ENCODE measurements around the gene DCPS. TPM values are rescaled to one million over a fixed set of nuclear protein-coding genes. Genes with fewer than 3 reads are reported as not detected.
"Not testable (repeated sequence)": the region's sequence is repeated elsewhere in the genome, so short reads cannot be mapped to it uniquely, and the experiment has no call there.

Gene DCPS
- total RNA-seq (2021; ENCODE audit: unreplicated experiment) (34.8 TPM), Bru-seq, nascent RNA (percentile 70 among the genes with signal in this experiment), BruChase-seq, experiment 1, labeled RNA remaining after a 2-hour chase (percentile 70 among the genes with signal in this experiment), BruChase-seq, experiment 2, labeled RNA remaining after a 6-hour chase (percentile 73 among the genes with signal in this experiment)
- polyA plus RNA-seq (2012; ENCODE audit: insufficient read length) = 52.2 TPM
- long read RNA-seq, transcript DCPS-201 (6 exons, 1,479 nt) = major isoform, 15 of 28 reads
- long read RNA-seq, partial matches to known transcripts = 7 of 28 reads
- long read RNA-seq, other reads (novel, unspliced or antisense) = 5 of 28 reads

GRCh38 chr11:126303623-126304456, at the start of gene DCPS:
TSS of gene DCPS (plus strand) at chr11:126304060. CDS start at chr11:126304081, 21 bp downstream.
- TF ChIP-seq, protein P1, sequence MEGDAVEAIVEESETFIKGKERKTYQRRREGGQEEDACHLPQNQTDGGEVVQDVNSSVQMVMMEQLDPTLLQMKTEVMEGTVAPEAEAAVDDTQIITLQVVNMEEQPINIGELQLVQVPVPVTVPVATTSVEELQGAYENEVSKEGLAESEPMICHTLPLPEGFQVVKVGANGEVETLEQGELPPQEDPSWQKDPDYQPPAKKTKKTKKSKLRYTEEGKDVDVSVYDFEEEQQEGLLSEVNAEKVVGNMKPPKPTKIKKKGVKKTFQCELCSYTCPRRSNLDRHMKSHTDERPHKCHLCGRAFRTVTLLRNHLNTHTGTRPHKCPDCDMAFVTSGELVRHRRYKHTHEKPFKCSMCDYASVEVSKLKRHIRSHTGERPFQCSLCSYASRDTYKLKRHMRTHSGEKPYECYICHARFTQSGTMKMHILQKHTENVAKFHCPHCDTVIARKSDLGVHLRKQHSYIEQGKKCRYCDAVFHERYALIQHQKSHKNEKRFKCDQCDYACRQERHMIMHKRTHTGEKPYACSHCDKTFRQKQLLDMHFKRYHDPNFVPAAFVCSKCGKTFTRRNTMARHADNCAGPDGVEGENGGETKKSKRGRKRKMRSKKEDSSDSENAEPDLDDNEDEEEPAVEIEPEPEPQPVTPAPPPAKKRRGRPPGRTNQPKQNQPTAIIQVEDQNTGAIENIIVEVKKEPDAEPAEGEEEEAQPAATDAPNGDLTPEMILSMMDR (IDR thresholded peaks at IDR 0.05) = no peak
- peak; percentile 97 for TF ChIP-seq POLR2AphosphoS5 (IDR thresholded peaks at IDR 0.05; ENCODE audit: low read depth, low read length)
- TF ChIP-seq SIN3A (IDR thresholded peaks at IDR 0.05; ENCODE audit: borderline replicate concordance, insufficient read depth, low read depth, low read length) = peak; percentile 79
- TF ChIP-seq, protein P2, sequence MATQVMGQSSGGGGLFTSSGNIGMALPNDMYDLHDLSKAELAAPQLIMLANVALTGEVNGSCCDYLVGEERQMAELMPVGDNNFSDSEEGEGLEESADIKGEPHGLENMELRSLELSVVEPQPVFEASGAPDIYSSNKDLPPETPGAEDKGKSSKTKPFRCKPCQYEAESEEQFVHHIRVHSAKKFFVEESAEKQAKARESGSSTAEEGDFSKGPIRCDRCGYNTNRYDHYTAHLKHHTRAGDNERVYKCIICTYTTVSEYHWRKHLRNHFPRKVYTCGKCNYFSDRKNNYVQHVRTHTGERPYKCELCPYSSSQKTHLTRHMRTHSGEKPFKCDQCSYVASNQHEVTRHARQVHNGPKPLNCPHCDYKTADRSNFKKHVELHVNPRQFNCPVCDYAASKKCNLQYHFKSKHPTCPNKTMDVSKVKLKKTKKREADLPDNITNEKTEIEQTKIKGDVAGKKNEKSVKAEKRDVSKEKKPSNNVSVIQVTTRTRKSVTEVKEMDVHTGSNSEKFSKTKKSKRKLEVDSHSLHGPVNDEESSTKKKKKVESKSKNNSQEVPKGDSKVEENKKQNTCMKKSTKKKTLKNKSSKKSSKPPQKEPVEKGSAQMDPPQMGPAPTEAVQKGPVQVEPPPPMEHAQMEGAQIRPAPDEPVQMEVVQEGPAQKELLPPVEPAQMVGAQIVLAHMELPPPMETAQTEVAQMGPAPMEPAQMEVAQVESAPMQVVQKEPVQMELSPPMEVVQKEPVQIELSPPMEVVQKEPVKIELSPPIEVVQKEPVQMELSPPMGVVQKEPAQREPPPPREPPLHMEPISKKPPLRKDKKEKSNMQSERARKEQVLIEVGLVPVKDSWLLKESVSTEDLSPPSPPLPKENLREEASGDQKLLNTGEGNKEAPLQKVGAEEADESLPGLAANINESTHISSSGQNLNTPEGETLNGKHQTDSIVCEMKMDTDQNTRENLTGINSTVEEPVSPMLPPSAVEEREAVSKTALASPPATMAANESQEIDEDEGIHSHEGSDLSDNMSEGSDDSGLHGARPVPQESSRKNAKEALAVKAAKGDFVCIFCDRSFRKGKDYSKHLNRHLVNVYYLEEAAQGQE (IDR thresholded peaks at IDR 0.05; ENCODE audit: insufficient read depth in 1 of 2, low read depth in 2 of 2, low read length in 1 of 2) = no peak
- TF ChIP-seq TCF7L2 (IDR thresholded peaks at IDR 0.05; ENCODE audit: low read depth, low read length) = peak; percentile 91
- H3K9me3 ChIP-seq (ENCODE audit: control insufficient read depth, insufficient read depth, low read depth, low read length) = no peaks in the 10 kb centered on the region
- intact Hi-C loops (cut with micrococcal nuclease; ENCODE audit: unreplicated experiment) = no loop called here
- CTCF ChIA-PET = interaction anchor here (0.7 to 1.1 kb wide), 2 partner anchors 52 to 177 kb away, joined by 4 read pairs; partner anchors contain the start of gene ST3GAL4
- peaks cover 7% of the 10 kb centered on the region; the same call in 1 of the 2 replicates for H3K4me1 ChIP-seq (ENCODE audit: control insufficient read depth, insufficient read depth, low read length)
- H3K4me3 ChIP-seq (ENCODE audit: low read depth in 2 of 2, low read length in 2 of 2) = peak within 1 kb of the TSS; percentile 72 to 75
- ATAC-seq (peak; percentile 99), DNase-seq (ENCODE audit: low read depth, low spot score) (no peak)
- H3K27me3 ChIP-seq (ENCODE audit: control insufficient read depth, insufficient read depth, low read length) = no peaks in the 10 kb centered on the region
- BruUV-seq (replicated peaks) = no TSS peak
- peak within 1 kb of the TSS; percentile 98 for H3K27ac ChIP-seq (ENCODE audit: low read length)
- H3K36me3 ChIP-seq (ENCODE audit: control insufficient read depth, insufficient read depth, low read length) = no peaks in the 10 kb centered on the region
- in situ Hi-C loops (cut with HindIII; ENCODE audit: low pct_unique_long_range_greater_than_20kb, low sequenced_read_pairs) = no loop called here
- POLR2A ChIA-PET = no interaction called here

GRCh38 chr11:126254819-126255218, 49.0 kb upstream of the DCPS start:
- BruUV-seq (replicated peaks) = no TSS peak
- H3K4me3 ChIP-seq (ENCODE audit: low read depth in 2 of 2, low read length in 2 of 2) = no peak overlapping the region
- H3K4me1 ChIP-seq (ENCODE audit: control insufficient read depth, insufficient read depth, low read length) = no peaks in the 10 kb centered on the region
- H3K9me3 ChIP-seq (ENCODE audit: control insufficient read depth, insufficient read depth, low read depth, low read length) = no peaks in the 10 kb centered on the region
- no peak overlapping the region for H3K27ac ChIP-seq (ENCODE audit: low read length)
- in situ Hi-C loops (cut with HindIII; ENCODE audit: low pct_unique_long_range_greater_than_20kb, low sequenced_read_pairs) = no loop called here
- ATAC-seq (no peak), DNase-seq (ENCODE audit: low read depth, low spot score) (no peak)
- TF ChIP-seq, protein P1 (IDR thresholded peaks at IDR 0.05) = no peak
- TF ChIP-seq TCF7L2 (IDR thresholded peaks at IDR 0.05; ENCODE audit: low read depth, low read length) (no peak), SIN3A (IDR thresholded peaks at IDR 0.05; ENCODE audit: borderline replicate concordance, insufficient read depth, low read depth, low read length) (no peak), POLR2AphosphoS5 (IDR thresholded peaks at IDR 0.05; ENCODE audit: low read depth, low read length) (no peak)
- TF ChIP-seq, protein P2 (IDR thresholded peaks at IDR 0.05; ENCODE audit: insufficient read depth in 1 of 2, low read depth in 2 of 2, low read length in 1 of 2) = no peak
- H3K36me3 ChIP-seq (ENCODE audit: control insufficient read depth, insufficient read depth, low read length) = peaks cover 3% of the 10 kb centered on the region
- intact Hi-C loops (cut with micrococcal nuclease; ENCODE audit: unreplicated experiment) = no loop called here
- ChIA-PET POLR2A (interaction anchor here (0.6 kb wide), 1 partner anchor 197 kb away, joined by 3 read pairs; no protein-coding TSS in a partner anchor), CTCF (no interaction called here)
- no peaks in the 10 kb centered on the region for H3K27me3 ChIP-seq (ENCODE audit: control insufficient read depth, insufficient read depth, low read length)

GRCh38 chr11:126255507-126255906, 48.4 kb upstream of the DCPS start:
- H3K27ac ChIP-seq (ENCODE audit: low read length); intact Hi-C loops (cut with micrococcal nuclease; ENCODE audit: unreplicated experiment); CTCF ChIA-PET; H3K9me3 ChIP-seq (ENCODE audit: control insufficient read depth, insufficient read depth, low read depth, low read length); H3K4me3 ChIP-seq (ENCODE audit: low read depth in 2 of 2, low read length in 2 of 2); in situ Hi-C loops (cut with HindIII; ENCODE audit: low pct_unique_long_range_greater_than_20kb, low sequenced_read_pairs); H3K36me3 ChIP-seq (ENCODE audit: control insufficient read depth, insufficient read depth, low read length); H3K27me3 ChIP-seq (ENCODE audit: control insufficient read depth, insufficient read depth, low read length); ATAC-seq; H3K4me1 ChIP-seq (ENCODE audit: control insufficient read depth, insufficient read depth, low read length); BruUV-seq (replicated peaks); DNase-seq (ENCODE audit: low read depth, low spot score); POLR2A ChIA-PET: not testable (repeated sequence)
